Neural cell (in vitro differentiated cells): Measurements from ENCODE around the gene ITM2A. TPM values are rescaled to one million over a fixed set of nuclear protein-coding genes. Genes with fewer than 3 reads are reported as not detected.

Source experiments
- H2AFZ ChIP-seq: fragments of 200-600, 300-800 bp; sonication (generic), shearing (Covaris generic); 2 replicates; pipeline ENCODE4 v1.6.0; 2014; ENCODE audit warnings: low read depth, mild to moderate bottlenecking, antibody characterized with exemption, low read length, moderate library complexity
- H3F3A ChIP-seq: fragments of 200-600 bp; shearing (Covaris generic); 2 replicates; pipeline ENCODE4 v1.6.1; 2016; ENCODE audit warnings: mild to moderate bottlenecking, moderate library complexity, mixed read lengths, antibody characterized with exemption, low read length; ENCODE audit not compliant: insufficient read depth, poor library complexity, severe bottlenecking
- H3K27ac ChIP-seq: fragments of 200-600, 300-800 bp; sonication (generic), shearing (Covaris generic); 2 replicates; pipeline ENCODE4 v1.5.1; 2014; ENCODE audit warnings: mild to moderate bottlenecking, low read length, moderate library complexity
- H3K27me3 ChIP-seq: fragments of 300-800, 200-600 bp; sonication (generic), shearing (Covaris generic); 2 replicates; pipeline ENCODE4 v1.6.0; 2014; ENCODE audit warnings: mild to moderate bottlenecking, low read depth, low read length, moderate library complexity; ENCODE audit not compliant: insufficient read depth
- H3K36me3 ChIP-seq: fragments of 300-800, 200-600 bp; sonication (generic), shearing (Covaris generic); 2 replicates; pipeline ENCODE4 v1.5.1; 2014; ENCODE audit warnings: mild to moderate bottlenecking, antibody characterized with exemption, low read length, moderate library complexity; ENCODE audit not compliant: insufficient read depth
- H3K4me2 ChIP-seq: fragments of 300-800, 200-600 bp; sonication (generic), shearing (Covaris generic); 2 replicates; pipeline ENCODE4 v1.6.0; 2014; ENCODE audit warnings: mild to moderate bottlenecking, low read length
- H3K4me3 ChIP-seq: fragments of 300-800, 200-600 bp; sonication (generic), shearing (Covaris generic); 2 replicates; pipeline ENCODE4 v1.5.1; 2014; ENCODE audit warnings: mild to moderate bottlenecking, low read length, moderate library complexity
- H3K79me2 ChIP-seq: fragments of 200-600 bp; shearing (Covaris generic); replicated peaks from 2 replicates; pipeline ENCODE4 v1.6.0; 2014; ENCODE audit warnings: mild to moderate bottlenecking, low read length, moderate library complexity; ENCODE audit not compliant: insufficient read depth
- H3K9ac ChIP-seq: fragments of 300-800, 200-600 bp; sonication (generic), shearing (Covaris generic); 2 replicates; pipeline ENCODE4 v1.6.1; 2016; ENCODE audit warnings: mild to moderate bottlenecking, low read length, mixed read lengths
- H3K9me2 ChIP-seq: fragments of 200-600 bp; shearing (Covaris generic); 2 replicates; pipeline ENCODE4 v1.6.1; 2016; ENCODE audit warnings: mild to moderate bottlenecking, low read length, mixed read lengths; ENCODE audit not compliant: insufficient read depth
- H3K9me3 ChIP-seq: fragments of 200-600, 300-800 bp; sonication (generic), shearing (Covaris generic); 2 replicates; pipeline ENCODE4 v1.6.1; 2016; ENCODE audit warnings: mild to moderate bottlenecking, mixed run types, low read length, moderate library complexity, mixed read lengths
- H4K20me1 ChIP-seq: fragments of 200-600 bp; shearing (Covaris generic); 2 replicates; pipeline ENCODE4 v1.6.1; 2016; ENCODE audit warnings: mild to moderate bottlenecking, mixed run types; ENCODE audit not compliant: insufficient read depth
- CTCF ChIP-seq: fragments of 450-650 bp; IDR thresholded peaks from 2 replicates; pipeline ENCODE4 v1.5.1; 2014; ENCODE audit warnings: antibody characterized with exemption, mild to moderate bottlenecking, moderate library complexity; ENCODE audit not compliant: poor library complexity, severe bottlenecking
- EP300 ChIP-seq: fragments of 450-650 bp; conservative IDR thresholded peaks from 2 replicates; pipeline ENCODE4 v1.6.1; 2014; ENCODE audit warnings: antibody characterized with exemption, mild to moderate bottlenecking, moderate library complexity; ENCODE audit not compliant: poor library complexity, severe bottlenecking
- EZH2 ChIP-seq: fragments of 200-600, 300-800 bp; shearing (Covaris generic), sonication (generic); IDR thresholded peaks from 2 replicates; pipeline ENCODE4 v1.6.1; 2014; ENCODE audit warnings: antibody characterized with exemption, low read length, borderline replicate concordance, mild to moderate bottlenecking; ENCODE audit not compliant: insufficient read depth, poor library complexity, severe bottlenecking
- MXI1 ChIP-seq: fragments of 450-650 bp; conservative IDR thresholded peaks from 2 replicates; pipeline ENCODE4 v1.6.1; 2014; ENCODE audit warnings: antibody characterized with exemption, mild to moderate bottlenecking; ENCODE audit not compliant: poor library complexity, severe bottlenecking
- POLR2AphosphoS5 ChIP-seq: IDR thresholded peaks from 2 replicates; pipeline ENCODE4 v1.6.1; 2012
- RAD21 ChIP-seq: fragments of 450-650 bp; conservative IDR thresholded peaks from 2 replicates; pipeline ENCODE4 v1.6.1; 2014; ENCODE audit warnings: antibody characterized with exemption, mild to moderate bottlenecking, moderate library complexity
- REST ChIP-seq: IDR thresholded peaks from 2 replicates; pipeline ENCODE4 v1.6.1; 2012; ENCODE audit warnings: borderline replicate concordance
- SMC3 ChIP-seq: fragments of 450-650 bp; conservative IDR thresholded peaks from 2 replicates; pipeline ENCODE4 v1.6.1; 2014; ENCODE audit warnings: antibody characterized with exemption, mild to moderate bottlenecking, moderate library complexity; ENCODE audit not compliant: poor library complexity
- TAF1 ChIP-seq: IDR thresholded peaks from 2 replicates; pipeline ENCODE4 v1.6.1; 2012; ENCODE audit warnings: low read depth
- polyA plus RNA-seq: library from polyadenylated mRNA; depleted of rRNA; stranded (reverse); fragments of >200 nt; gene quantifications from 2 replicates; pipeline ENCODE4 v1.2.3, GENCODE V29; 2014

Gene ITM2A
- polyA plus RNA-seq, 1 donor from 2014 or later: not detected

GRCh38 chrX:79369871-79370270, 2.7 kb upstream of the ITM2A start:
- Histone ChIP-seq H3K36me3 (no peaks in the 10 kb centered on the region), H2AFZ (no peak overlapping the region), H3F3A (no peaks in the 10 kb centered on the region), H3K9me3 (no peaks in the 10 kb centered on the region), H3K27ac (no peak overlapping the region), H3K4me2 (no peak overlapping the region), H3K9me2 (no peaks in the 10 kb centered on the region), H3K27me3 (no peaks in the 10 kb centered on the region), H3K4me3 (no peak overlapping the region), H3K79me2 (no peaks in the 10 kb centered on the region), H4K20me1 (no peaks in the 10 kb centered on the region), H3K9ac (no peak overlapping the region)
- TF ChIP-seq TAF1: no peak

GRCh38 chrX:79368441-79368840, 1.3 kb upstream of the ITM2A start:
- TF ChIP-seq CTCF: no peak
- TF ChIP-seq REST: no peak
- TF ChIP-seq SMC3: no peak
- TF ChIP-seq TAF1: no peak
- no peak for TF ChIP-seq EZH2
- TF ChIP-seq MXI1: no peak
- TF ChIP-seq RAD21: no peak
- no peak for TF ChIP-seq POLR2AphosphoS5
- TF ChIP-seq EP300: no peak
- Histone ChIP-seq H3K36me3 (no peaks in the 10 kb centered on the region), H3K79me2 (no peaks in the 10 kb centered on the region), H3K9ac (no peak overlapping the region), H3K4me3 (no peak overlapping the region), H2AFZ (no peak overlapping the region), H3K9me3 (no peaks in the 10 kb centered on the region), H4K20me1 (no peaks in the 10 kb centered on the region), H3K9me2 (no peaks in the 10 kb centered on the region), H3K4me2 (no peak overlapping the region), H3F3A (no peaks in the 10 kb centered on the region), H3K27ac (no peak overlapping the region), H3K27me3 (no peaks in the 10 kb centered on the region)

GRCh38 chrX:79367907-79368306, 773 bp upstream of the ITM2A start:
- H3F3A ChIP-seq: no peaks in the 10 kb centered on the region
- H3K27ac ChIP-seq: no peak overlapping the region
- H3K9ac ChIP-seq: no peak overlapping the region
- H3K4me2 ChIP-seq: no peak overlapping the region
- no peak for TF ChIP-seq EP300
- no peak for TF ChIP-seq REST
- TF ChIP-seq RAD21: no peak
- TF ChIP-seq EZH2: no peak
- no peak for TF ChIP-seq POLR2AphosphoS5
- no peak for TF ChIP-seq SMC3
- TF ChIP-seq TAF1: no peak
- TF ChIP-seq MXI1: no peak
- TF ChIP-seq CTCF: no peak
- no peaks in the 10 kb centered on the region for H3K36me3 ChIP-seq
- H3K79me2 ChIP-seq: no peaks in the 10 kb centered on the region
- H2AFZ ChIP-seq: no peak overlapping the region
- H4K20me1 ChIP-seq: no peaks in the 10 kb centered on the region
- H3K4me3 ChIP-seq: no peak overlapping the region
- H3K27me3 ChIP-seq: no peaks in the 10 kb centered on the region
- no peaks in the 10 kb centered on the region for H3K9me2 ChIP-seq
- no peaks in the 10 kb centered on the region for H3K9me3 ChIP-seq
